HFFc6 (cell line): ENCODE results near the gene SHPK. TPM values are rescaled to one million over a fixed set of nuclear protein-coding genes. Genes with fewer than 3 reads are reported as not detected.

ENCODE experiments used
- DNase-seq: peaks from one replicate; pipeline ENCODE4 v3.0.0-alpha.2; 2018
- H3K27ac Mint-ChIP-seq: 2 replicates; pipeline ENCODE4 v1.8.0; 2020; ENCODE audit warnings: mild to moderate bottlenecking, mixed read lengths
- H3K27me3 Mint-ChIP-seq: 2 replicates; pipeline ENCODE4 v1.8.0; 2021; ENCODE audit warnings: mild to moderate bottlenecking, moderate library complexity, mixed read lengths; ENCODE audit not compliant: insufficient read depth
- H3K36me3 Mint-ChIP-seq: 2 replicates; pipeline ENCODE4 v1.8.0; 2021; ENCODE audit warnings: low read depth, mixed read lengths
- H3K4me1 Mint-ChIP-seq: 2 replicates; pipeline ENCODE4 v1.8.0; 2020; ENCODE audit warnings: low read depth, mixed read lengths
- H3K4me3 Mint-ChIP-seq: 2 replicates; pipeline ENCODE4 v1.8.0; 2020; ENCODE audit warnings: mild to moderate bottlenecking, moderate library complexity, mixed read lengths
- H3K9me3 Mint-ChIP-seq: 2 replicates; pipeline ENCODE4 v1.8.0; 2020; ENCODE audit warnings: mild to moderate bottlenecking, mixed read lengths
- total RNA-seq, 6 experiments: library from RNA; stranded (reverse); fragmentation: NEBNext Ultra II Directional; extraction: Animal tissue kit (Norgen Biotek cat#: 25700); gene quantifications; 2 replicates in 1 of 6; 3 replicates in 5 of 6; pipeline ENCODE4 v1.2.3, GENCODE V29; 2021
- TF ChIP-seq, protein P1 (sequence below): fragments of 200-600 bp; sonication (generic); IDR thresholded peaks from 2 replicates; pipeline ENCODE4 v1.5.0; 2021; ENCODE audit warnings: antibody characterized with exemption, mild to moderate bottlenecking

Gene SHPK
- total RNA-seq, 6 experiments from 2014 or later = 7.9 to 10.5 (median 9.1) TPM

DNA sequence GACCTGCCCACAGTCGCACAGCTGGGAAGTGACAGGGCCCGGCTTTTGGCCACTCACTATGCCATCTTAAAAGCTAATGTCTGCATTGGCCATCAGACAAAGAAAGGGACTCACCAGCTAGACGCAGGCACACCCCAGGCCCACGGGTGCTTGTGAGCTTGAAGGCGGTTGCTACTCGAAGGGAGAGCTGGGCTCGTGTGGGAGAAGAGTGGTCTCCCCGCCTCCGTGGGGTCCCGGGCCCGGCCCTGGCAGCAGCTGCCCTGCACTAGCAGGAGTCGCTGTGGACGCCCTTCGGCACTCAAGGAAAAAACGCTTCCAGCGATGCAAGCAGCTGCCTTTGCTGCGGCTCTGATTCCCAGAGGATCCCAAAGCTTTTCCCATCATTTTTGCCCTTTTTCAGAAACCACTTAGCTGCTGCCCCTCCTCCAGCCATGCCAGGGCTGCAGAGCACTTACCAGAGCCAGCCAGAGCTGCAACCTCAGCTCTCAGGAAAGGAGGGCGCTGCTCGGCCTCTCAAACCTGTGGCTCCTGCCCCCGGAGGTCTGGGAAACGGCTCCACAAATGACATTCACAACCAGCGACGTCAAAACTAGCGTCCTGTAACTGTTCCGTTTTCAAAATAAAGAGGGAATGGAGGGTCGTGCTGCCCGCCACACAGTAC lies 39.1 kb downstream of the SHPK start:
- DNase-seq = no peak
- Mint-ChIP-seq H3K27me3 (no peaks in the 10 kb centered on the region; the same call in 1 of the 2 replicates), H3K4me3 (no peak overlapping the region), H3K9me3 (no peaks in the 10 kb centered on the region), H3K4me1 (no peaks in the 10 kb centered on the region), H3K36me3 (no peaks in the 10 kb centered on the region), H3K27ac (no peak overlapping the region)
- TF ChIP-seq, protein P1, sequence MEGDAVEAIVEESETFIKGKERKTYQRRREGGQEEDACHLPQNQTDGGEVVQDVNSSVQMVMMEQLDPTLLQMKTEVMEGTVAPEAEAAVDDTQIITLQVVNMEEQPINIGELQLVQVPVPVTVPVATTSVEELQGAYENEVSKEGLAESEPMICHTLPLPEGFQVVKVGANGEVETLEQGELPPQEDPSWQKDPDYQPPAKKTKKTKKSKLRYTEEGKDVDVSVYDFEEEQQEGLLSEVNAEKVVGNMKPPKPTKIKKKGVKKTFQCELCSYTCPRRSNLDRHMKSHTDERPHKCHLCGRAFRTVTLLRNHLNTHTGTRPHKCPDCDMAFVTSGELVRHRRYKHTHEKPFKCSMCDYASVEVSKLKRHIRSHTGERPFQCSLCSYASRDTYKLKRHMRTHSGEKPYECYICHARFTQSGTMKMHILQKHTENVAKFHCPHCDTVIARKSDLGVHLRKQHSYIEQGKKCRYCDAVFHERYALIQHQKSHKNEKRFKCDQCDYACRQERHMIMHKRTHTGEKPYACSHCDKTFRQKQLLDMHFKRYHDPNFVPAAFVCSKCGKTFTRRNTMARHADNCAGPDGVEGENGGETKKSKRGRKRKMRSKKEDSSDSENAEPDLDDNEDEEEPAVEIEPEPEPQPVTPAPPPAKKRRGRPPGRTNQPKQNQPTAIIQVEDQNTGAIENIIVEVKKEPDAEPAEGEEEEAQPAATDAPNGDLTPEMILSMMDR = no peak

DNA sequence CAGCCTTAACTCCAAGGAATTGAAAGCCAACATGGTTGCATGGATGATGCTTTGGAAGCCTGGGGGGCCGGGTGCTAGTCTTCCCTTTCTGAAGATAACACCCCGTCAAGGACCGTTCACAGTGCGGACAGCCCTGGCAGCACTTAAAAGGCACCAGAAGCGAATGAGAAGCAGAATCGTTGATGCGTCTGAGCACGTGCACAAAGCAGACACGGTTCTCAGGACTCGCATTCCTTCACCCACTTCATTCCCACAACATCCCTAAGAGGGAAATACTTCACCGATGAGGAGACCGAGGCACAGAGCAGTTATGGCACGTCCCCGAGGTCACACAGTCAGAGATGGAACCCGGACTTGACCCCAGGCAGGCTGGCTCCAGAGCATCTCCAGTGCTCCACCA lies 41.1 kb downstream of the SHPK start:
- DNase-seq = no peak
- H3K36me3 Mint-ChIP-seq = peaks cover under 1% of the 10 kb centered on the region; the same call in 1 of the 2 replicates
- no peak overlapping the region for H3K27ac Mint-ChIP-seq
- H3K9me3 Mint-ChIP-seq = no peaks in the 10 kb centered on the region
- no peaks in the 10 kb centered on the region for H3K4me1 Mint-ChIP-seq
- no peaks in the 10 kb centered on the region; the same call in 1 of the 2 replicates for H3K27me3 Mint-ChIP-seq
- TF ChIP-seq, protein P1 = no peak
- H3K4me3 Mint-ChIP-seq = no peak overlapping the region

DNA sequence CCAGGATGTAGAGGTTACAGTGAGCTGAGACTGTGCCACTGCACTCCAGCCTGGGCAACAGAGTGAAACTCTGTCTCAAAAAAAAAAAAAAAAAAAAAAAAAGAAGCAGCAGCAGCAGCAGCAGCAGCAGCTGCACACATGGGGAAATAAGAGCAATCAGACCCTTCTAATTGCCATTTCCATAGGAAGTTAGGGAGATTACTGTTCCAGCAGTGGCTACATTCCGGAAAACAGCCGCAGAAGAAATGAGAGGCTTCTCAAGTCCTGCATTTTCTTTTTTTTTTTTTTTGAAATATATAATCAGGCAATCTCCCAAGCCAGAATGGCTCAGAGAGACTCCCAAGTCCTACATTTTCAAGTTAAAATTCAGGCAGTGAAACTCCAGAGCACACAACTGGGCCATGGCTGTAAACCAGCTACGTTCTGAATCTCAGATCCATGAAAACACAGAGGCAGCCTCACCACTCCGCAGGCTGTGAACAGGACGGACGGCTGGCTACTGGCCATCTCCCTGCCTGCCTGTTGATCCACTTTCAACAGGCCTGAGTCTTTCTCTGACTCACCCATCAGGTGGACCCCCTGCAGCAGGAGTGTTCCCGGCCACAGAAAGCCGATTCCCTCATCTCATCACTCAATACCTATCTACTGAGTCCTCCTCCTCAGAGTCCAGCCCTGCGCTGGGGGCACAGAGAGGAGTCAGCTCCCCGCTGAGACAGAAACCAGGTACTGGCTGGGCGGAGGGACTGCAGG lies 41.8 kb downstream of the SHPK start:
- no peak overlapping the region for H3K4me3 Mint-ChIP-seq
- no peak overlapping the region for H3K27ac Mint-ChIP-seq

DNA sequence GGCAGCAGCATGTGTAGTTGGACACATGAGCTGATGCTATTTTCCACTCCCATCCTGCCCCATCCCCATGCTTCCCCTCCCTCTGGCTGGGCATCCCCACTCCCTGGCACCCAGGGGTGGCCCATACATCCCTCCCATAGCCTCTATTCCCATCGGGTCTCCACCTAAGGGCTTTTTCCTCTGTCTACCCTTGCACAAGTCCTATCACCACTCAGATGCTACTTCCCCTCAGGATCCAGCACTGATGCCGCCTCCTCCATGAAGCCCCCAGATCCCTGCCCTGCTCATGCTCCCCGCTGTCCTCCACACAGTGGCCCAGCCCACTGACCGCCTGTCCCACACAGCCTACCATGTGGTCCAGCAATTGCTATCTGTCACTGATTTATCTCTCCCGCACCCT lies 42.7 kb downstream of the SHPK start:
- TF ChIP-seq, protein P1 = no peak
- no peak overlapping the region for H3K4me3 Mint-ChIP-seq
- no peak overlapping the region for H3K27ac Mint-ChIP-seq
- no peaks in the 10 kb centered on the region for H3K4me1 Mint-ChIP-seq
- no peaks in the 10 kb centered on the region; the same call in 1 of the 2 replicates for H3K27me3 Mint-ChIP-seq
- no peaks in the 10 kb centered on the region for H3K9me3 Mint-ChIP-seq
- no peak for DNase-seq
- peaks cover 6% of the 10 kb centered on the region; the same call in 1 of the 2 replicates for H3K36me3 Mint-ChIP-seq

More for the DNA sequence above, 41.8 kb downstream of the SHPK start:
- DNase-seq = no peak
- Mint-ChIP-seq H3K4me1 (no peaks in the 10 kb centered on the region), H3K27me3 (no peaks in the 10 kb centered on the region; the same call in 1 of the 2 replicates), H3K36me3 (peaks cover 6% of the 10 kb centered on the region; the same call in 1 of the 2 replicates), H3K9me3 (no peaks in the 10 kb centered on the region)
- TF ChIP-seq, protein P1 = no peak

DNA sequence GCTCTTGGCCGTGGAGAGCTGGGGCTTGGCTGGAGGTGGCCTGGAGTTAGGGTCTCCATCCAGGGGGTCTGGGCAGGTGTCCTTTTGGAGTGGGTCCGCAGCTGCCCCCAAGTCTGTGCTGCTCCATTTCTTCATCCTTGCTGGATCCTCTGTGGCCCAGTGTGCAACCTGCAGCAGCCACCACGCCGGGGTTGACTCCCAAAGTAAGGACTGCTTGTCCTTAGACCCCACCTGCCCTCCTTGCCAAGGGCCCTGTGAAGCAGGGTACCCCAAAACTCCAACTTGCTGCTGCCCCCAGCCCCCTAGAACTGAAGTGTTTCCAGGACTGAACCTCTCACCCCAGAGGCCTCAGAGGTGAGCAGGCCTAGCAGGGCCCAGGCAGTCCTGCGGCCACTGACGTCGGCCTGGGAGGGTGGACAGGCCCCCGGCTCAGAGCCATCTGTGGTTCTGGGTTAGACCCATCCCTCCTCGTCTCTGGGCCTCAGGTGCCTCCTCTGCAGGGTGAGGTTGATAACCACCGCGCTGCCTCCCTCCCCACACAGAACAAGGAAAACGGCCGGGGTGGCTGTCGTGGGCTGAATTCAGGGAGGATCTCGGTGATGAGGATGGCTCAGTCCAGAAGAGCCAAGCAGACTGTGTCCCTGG lies 43.7 kb downstream of the SHPK start:
- TF ChIP-seq, protein P1 = no peak
- Mint-ChIP-seq H3K4me1 (no peaks in the 10 kb centered on the region), H3K9me3 (no peaks in the 10 kb centered on the region), H3K27me3 (no peaks in the 10 kb centered on the region; the same call in 1 of the 2 replicates), H3K36me3 (peaks cover 6% of the 10 kb centered on the region; the same call in 1 of the 2 replicates), H3K4me3 (no peak overlapping the region), H3K27ac (no peak overlapping the region)
- DNase-seq = no peak
